Neural cell (in vitro differentiated cells): Measurements from ENCODE around the gene FYN.

ENCODE experiments used
- EP300 ChIP-seq: fragments of 450-650 bp; conservative IDR thresholded peaks from 2 replicates; pipeline ENCODE4 v1.6.1; 2014; ENCODE audit warnings: antibody characterized with exemption, mild to moderate bottlenecking, moderate library complexity; ENCODE audit not compliant: poor library complexity, severe bottlenecking
- EZH2 ChIP-seq: fragments of 200-600, 300-800 bp; shearing (Covaris generic), sonication (generic); IDR thresholded peaks from 2 replicates; pipeline ENCODE4 v1.6.1; 2014; ENCODE audit warnings: antibody characterized with exemption, low read length, borderline replicate concordance, mild to moderate bottlenecking; ENCODE audit not compliant: insufficient read depth, poor library complexity, severe bottlenecking
- MXI1 ChIP-seq: fragments of 450-650 bp; conservative IDR thresholded peaks from 2 replicates; pipeline ENCODE4 v1.6.1; 2014; ENCODE audit warnings: antibody characterized with exemption, mild to moderate bottlenecking; ENCODE audit not compliant: poor library complexity, severe bottlenecking
- POLR2AphosphoS5 ChIP-seq: IDR thresholded peaks from 2 replicates; pipeline ENCODE4 v1.6.1; 2012
- RAD21 ChIP-seq: fragments of 450-650 bp; conservative IDR thresholded peaks from 2 replicates; pipeline ENCODE4 v1.6.1; 2014; ENCODE audit warnings: antibody characterized with exemption, mild to moderate bottlenecking, moderate library complexity
- SMC3 ChIP-seq: fragments of 450-650 bp; conservative IDR thresholded peaks from 2 replicates; pipeline ENCODE4 v1.6.1; 2014; ENCODE audit warnings: antibody characterized with exemption, mild to moderate bottlenecking, moderate library complexity; ENCODE audit not compliant: poor library complexity
- TF ChIP-seq, protein P1 (sequence below): fragments of 450-650 bp; IDR thresholded peaks from 2 replicates; pipeline ENCODE4 v1.5.1; 2014; ENCODE audit warnings: antibody characterized with exemption, mild to moderate bottlenecking, moderate library complexity; ENCODE audit not compliant: poor library complexity, severe bottlenecking
- TF ChIP-seq, protein P2 (sequence below): IDR thresholded peaks from 2 replicates; pipeline ENCODE4 v1.6.1; 2012; ENCODE audit warnings: borderline replicate concordance

DNA sequence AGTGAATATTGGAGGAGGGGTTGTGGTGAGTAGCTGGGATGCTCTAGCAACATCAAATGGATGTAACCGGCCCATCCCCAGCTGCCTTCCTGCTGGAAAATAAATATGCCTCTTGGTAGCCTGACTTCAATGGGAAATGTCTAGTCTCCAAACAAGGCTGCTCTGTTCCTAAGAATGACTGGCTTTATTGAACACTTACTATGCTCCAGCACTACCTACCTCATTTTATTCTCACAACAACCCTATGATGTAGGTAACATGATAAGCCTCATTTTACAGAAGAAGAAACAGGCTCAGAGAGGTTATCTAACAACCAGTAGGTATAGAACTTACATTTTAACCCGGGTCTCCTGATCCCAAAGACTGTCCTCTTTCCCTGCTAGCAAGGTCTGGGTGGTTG, 93.6 kb downstream of the FYN start:
- TF ChIP-seq, protein P1, sequence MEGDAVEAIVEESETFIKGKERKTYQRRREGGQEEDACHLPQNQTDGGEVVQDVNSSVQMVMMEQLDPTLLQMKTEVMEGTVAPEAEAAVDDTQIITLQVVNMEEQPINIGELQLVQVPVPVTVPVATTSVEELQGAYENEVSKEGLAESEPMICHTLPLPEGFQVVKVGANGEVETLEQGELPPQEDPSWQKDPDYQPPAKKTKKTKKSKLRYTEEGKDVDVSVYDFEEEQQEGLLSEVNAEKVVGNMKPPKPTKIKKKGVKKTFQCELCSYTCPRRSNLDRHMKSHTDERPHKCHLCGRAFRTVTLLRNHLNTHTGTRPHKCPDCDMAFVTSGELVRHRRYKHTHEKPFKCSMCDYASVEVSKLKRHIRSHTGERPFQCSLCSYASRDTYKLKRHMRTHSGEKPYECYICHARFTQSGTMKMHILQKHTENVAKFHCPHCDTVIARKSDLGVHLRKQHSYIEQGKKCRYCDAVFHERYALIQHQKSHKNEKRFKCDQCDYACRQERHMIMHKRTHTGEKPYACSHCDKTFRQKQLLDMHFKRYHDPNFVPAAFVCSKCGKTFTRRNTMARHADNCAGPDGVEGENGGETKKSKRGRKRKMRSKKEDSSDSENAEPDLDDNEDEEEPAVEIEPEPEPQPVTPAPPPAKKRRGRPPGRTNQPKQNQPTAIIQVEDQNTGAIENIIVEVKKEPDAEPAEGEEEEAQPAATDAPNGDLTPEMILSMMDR = no peak
- TF ChIP-seq RAD21 (no peak), MXI1 (no peak), SMC3 (no peak), EZH2 (no peak), EP300 (no peak), POLR2AphosphoS5 (no peak)
- TF ChIP-seq, protein P2, sequence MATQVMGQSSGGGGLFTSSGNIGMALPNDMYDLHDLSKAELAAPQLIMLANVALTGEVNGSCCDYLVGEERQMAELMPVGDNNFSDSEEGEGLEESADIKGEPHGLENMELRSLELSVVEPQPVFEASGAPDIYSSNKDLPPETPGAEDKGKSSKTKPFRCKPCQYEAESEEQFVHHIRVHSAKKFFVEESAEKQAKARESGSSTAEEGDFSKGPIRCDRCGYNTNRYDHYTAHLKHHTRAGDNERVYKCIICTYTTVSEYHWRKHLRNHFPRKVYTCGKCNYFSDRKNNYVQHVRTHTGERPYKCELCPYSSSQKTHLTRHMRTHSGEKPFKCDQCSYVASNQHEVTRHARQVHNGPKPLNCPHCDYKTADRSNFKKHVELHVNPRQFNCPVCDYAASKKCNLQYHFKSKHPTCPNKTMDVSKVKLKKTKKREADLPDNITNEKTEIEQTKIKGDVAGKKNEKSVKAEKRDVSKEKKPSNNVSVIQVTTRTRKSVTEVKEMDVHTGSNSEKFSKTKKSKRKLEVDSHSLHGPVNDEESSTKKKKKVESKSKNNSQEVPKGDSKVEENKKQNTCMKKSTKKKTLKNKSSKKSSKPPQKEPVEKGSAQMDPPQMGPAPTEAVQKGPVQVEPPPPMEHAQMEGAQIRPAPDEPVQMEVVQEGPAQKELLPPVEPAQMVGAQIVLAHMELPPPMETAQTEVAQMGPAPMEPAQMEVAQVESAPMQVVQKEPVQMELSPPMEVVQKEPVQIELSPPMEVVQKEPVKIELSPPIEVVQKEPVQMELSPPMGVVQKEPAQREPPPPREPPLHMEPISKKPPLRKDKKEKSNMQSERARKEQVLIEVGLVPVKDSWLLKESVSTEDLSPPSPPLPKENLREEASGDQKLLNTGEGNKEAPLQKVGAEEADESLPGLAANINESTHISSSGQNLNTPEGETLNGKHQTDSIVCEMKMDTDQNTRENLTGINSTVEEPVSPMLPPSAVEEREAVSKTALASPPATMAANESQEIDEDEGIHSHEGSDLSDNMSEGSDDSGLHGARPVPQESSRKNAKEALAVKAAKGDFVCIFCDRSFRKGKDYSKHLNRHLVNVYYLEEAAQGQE = no peak
